Fibroblast of pulmonary artery (primary cell): ENCODE results near the gene PRXL2B.

Source experiments
- DNase-seq: peaks from one replicate; pipeline ENCODE4 v3.0.0-alpha.2; 2010; ENCODE audit warnings: low read depth
- H3K4me3 ChIP-seq: replicated peaks from 2 replicates; pipeline ENCODE4 v1.5.1; 2011; ENCODE audit warnings: low read depth, mild to moderate bottlenecking, control low read depth, low read length, moderate library complexity
- TF ChIP-seq, protein P1 (sequence below): IDR thresholded peaks from 2 replicates; pipeline ENCODE4 v1.5.1; 2011; ENCODE audit warnings: mild to moderate bottlenecking, control low read depth, low read length, inconsistent platforms; ENCODE audit errors: missing control alignments

The PRXL2B gene

DNA sequence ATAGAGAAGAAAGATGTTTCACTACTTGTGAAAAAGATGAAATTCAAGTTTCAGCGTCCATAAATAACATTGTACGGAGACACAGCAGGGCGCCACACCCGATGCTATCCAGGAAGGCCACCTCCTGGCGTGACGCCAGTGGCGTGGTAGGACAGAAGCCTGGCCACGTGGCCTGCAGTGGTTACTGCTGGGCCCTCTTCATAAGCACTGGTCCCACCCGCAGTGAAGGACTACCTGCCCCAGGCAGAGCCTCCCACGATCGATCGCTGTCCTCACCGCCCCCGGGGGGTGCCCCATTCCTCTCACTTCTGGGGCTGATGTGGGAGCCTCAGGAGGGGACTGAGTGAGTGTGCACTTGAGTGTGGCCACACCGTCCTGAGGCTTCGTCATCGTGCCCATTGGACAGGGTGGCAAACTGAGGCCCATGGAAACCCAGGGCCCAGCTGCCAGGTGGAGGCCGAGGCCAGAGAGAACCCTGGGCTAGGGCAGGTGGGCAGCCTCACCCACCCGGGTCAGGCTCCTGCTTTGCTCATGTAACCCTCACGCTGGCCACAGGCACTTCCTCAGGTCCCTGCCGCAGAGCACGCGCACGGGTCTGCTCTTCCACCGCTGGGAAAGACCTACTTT is 44.8 kb upstream of the PRXL2B start:
- TF ChIP-seq, protein P1, sequence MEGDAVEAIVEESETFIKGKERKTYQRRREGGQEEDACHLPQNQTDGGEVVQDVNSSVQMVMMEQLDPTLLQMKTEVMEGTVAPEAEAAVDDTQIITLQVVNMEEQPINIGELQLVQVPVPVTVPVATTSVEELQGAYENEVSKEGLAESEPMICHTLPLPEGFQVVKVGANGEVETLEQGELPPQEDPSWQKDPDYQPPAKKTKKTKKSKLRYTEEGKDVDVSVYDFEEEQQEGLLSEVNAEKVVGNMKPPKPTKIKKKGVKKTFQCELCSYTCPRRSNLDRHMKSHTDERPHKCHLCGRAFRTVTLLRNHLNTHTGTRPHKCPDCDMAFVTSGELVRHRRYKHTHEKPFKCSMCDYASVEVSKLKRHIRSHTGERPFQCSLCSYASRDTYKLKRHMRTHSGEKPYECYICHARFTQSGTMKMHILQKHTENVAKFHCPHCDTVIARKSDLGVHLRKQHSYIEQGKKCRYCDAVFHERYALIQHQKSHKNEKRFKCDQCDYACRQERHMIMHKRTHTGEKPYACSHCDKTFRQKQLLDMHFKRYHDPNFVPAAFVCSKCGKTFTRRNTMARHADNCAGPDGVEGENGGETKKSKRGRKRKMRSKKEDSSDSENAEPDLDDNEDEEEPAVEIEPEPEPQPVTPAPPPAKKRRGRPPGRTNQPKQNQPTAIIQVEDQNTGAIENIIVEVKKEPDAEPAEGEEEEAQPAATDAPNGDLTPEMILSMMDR = no peak
- no peak for DNase-seq
- H3K4me3 ChIP-seq = no peak overlapping the region

DNA sequence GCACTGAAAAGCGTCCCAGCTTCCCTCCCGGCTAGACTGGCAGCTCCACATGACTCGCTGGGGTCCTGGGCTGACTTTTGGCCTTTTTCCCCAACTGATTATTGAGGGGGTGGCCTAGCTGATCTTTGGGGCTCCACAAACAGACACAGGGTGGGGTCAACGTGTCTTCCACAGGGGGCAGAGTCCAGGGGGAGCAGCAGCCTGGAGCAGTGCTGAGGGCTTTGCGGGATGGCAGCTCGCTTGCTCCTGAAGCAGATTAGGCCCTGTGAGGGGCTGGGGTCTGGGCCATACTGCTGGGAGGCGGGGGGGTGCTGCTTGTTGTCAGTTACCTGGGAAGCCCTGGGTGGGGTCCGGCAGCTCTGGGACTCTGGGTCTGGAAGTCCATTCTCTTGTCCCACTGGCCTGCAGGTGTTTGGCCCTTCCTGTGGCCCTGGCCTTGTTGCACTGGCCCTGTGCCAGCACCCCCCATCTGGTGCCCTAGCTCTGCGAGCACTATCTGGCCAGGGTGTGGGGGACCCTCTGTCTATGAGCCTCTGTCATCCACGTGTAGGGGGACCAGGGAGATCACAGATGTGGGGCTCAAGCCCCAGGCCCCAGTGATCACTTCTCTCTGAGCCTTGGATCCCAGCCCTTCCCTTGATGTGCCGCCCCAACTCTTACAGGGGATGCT is 44.2 kb upstream of the PRXL2B start:
- no peak overlapping the region for H3K4me3 ChIP-seq
- TF ChIP-seq, protein P1 = no peak
- no peak for DNase-seq

DNA sequence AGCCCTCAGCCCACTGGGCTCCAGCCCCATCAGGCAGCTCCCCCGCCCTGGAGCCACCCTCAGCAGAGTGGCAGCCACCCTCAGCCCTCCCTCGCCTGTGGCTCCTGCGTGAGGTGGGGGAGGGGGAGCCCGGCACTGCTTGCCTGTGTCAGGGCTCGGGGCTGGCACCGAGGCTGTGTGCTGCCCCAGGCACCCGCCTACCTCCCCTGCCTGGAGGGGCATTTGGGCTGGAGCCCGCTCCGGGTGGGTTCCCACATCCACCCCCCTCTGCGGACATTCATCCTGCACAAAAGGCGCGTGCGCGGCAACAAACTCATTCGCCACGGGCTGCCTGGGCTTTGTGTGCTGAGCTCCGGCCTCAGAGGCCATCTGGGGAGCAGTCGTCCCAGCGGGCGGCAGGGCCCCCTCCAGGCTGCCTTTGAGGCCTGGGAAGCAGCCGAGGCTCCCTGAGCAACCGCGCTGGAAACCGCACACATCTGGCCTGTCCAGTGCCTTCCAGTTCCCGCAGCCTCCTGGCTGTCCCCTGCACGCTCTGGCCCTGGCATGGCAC is 43.0 kb upstream of the PRXL2B start:
- no peak overlapping the region for H3K4me3 ChIP-seq
- TF ChIP-seq, protein P1 = no peak
- no peak for DNase-seq

DNA sequence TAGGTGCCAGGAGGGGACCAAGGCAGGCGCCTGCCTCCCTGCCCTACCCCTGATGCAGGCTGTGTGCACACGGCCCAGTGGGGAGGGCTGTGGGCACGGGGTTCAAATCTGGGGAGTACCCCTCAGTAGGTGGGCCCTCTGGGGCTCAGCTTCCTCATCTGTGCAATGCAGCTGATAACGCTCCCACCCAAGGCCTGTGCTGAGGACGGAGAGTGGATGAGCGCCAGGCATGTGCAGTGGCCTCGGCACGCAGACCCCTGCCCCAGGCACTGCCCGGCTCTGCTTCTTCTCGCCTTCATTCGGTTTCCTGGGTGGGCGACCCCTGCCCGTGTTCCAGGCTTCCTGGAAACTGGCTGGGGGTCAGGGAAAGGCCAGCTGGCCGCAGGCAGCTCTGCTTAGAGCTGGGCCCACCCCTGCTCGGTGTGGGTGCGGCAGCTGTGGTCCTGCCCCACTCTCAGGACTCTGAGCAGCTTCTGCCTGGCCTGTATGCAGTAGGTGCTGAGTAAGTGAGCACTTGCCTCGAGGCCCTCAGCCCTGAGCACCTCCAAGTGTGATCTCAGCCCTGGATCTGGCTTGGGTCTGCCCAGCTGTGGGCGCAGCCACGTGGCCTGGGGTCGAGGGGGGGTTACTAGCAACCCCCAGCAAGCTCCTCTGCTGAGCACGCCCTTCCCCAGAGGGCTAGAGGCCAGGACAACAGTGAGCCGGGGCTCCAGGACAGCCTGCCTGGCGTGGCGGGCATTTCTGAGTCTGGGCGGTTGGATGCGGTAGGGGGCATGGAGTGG is 42.3 kb upstream of the PRXL2B start:
- no peak overlapping the region for H3K4me3 ChIP-seq
- no peak for DNase-seq
- TF ChIP-seq, protein P1 = no peak

DNA sequence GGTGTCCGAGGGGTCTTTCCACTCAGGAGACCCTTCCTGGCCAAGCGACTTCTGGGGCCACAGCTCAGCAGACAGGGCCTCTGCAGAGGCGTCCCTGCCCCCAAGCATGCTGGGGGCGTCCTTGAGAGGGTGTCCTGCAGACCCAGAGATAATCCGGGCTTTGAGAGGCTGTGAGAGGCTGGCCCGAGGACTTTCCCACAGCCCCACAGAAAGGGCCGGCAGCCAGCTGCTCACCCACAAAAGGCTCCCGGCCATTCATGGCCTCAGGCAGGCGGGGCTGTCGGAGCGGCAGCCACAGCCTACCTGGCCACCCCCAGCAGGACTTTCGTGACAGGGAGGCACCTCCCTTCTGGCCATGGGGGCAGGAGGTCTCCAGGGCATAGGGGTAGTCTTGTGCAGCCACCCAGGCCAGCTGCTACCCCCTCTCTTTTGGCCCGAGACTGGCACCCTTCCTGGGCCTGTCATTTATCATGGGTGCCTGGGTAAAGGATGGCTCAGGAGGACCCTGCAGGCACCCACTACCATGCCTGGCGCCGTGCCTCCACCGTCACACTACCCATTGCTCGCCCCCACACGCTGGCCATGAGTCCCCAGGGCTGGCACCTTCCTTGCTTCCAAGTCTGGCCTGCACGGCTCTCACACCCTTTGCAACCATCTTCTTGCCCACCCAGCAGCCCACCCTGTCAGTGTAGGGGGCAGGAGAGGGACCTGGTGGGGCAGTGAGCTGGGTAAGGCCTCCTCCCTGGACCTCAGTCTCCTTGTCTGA is 41.5 kb upstream of the PRXL2B start:
- TF ChIP-seq, protein P1 = no peak
- no peak overlapping the region for H3K4me3 ChIP-seq
- DNase-seq = no peak

DNA sequence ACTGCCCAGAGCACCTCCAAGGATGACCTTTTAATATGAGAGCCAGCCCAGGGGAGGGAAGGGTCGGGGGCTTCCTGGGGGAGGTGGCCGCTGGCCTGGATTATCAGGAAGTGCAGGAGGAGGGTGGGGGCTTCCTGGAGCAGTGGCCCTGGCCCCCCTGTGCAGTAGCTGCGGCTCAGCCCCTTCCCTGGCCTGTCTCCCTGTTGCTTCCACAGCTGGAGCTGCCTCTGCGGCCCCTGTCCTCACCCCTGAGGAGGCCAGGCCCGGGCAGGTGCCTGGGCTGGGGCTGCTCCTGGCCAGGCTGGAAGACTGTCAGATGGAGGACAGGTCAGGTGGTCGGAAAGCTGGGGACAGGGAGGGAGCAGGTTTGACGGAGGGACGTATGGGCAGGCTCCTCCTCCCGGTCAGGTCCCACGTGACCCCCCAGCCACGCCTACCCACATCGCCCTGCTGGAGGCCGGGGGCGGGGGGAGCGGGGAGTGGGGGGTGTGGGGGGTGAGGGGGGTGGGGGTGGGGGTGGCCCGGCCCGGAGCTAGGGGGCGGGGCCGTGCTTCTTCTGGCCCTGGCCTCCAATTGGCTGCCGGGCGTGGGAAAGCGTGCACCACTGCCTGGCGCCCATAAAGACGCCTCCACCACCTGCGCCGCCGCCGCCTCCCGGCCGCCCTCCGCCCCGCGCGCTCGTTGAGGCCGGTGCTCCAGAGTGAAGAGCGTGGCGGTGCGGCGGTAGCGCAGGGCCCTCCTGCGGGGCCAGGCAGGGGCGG is 40.6 kb upstream of the PRXL2B start:
- peak; percentile 59 for DNase-seq
- peak overlapping the region; percentile 45 for H3K4me3 ChIP-seq
- TF ChIP-seq, protein P1 = no peak
